ENCODE results near the gene MCF2L.

- TF ChIP-seq CTCF (IDR thresholded peaks at IDR 0.05) (no peak), POLR2A (IDR thresholded peaks at IDR 0.05) (no peak)
These were observed 62.5 kb downstream of the MCF2L start for GRCh38 chr13:113031465-113031864.
